Activated naive CD4-positive, alpha-beta T cell treated with anti-CD3 and anti-CD28 coated beads, Interleukin-2, amount 10 ng/mL, durations not matched to agents 7 days and 5 days (primary cell): ENCODE measurements around the gene RBM19.

ENCODE experiments used
- CTCF ChIA-PET: fragments of 350-600 bp; sonication (Branson Sonifier 250); formaldehyde crosslinking; loops from one replicate; lab custom pipeline; 2021; ENCODE audit warnings: antibody characterized with exemption; lab: Charles Lee
- DNase-seq: peaks from one replicate; pipeline ENCODE4 v3.0.0-alpha.2; 2020
- H3K27ac Mint-ChIP-seq: one replicate; pipeline ENCODE4 v1.8.0; 2021; ENCODE audit warnings: mild to moderate bottlenecking, moderate library complexity, mixed read lengths
- H3K27me3 Mint-ChIP-seq: one replicate; pipeline ENCODE4 v1.8.0; 2021; ENCODE audit warnings: mild to moderate bottlenecking, mixed read lengths
- H3K36me3 Mint-ChIP-seq: one replicate; pipeline ENCODE4 v1.8.0; 2021; ENCODE audit warnings: mixed read lengths
- H3K4me1 Mint-ChIP-seq: one replicate; pipeline ENCODE4 v1.8.0; 2021; ENCODE audit warnings: mixed read lengths
- H3K4me3 Mint-ChIP-seq: one replicate; pipeline ENCODE4 v1.8.0; 2021; ENCODE audit warnings: mild to moderate bottlenecking, moderate library complexity, mixed read lengths
- H3K9me3 Mint-ChIP-seq: one replicate; pipeline ENCODE4 v1.8.0; 2021; ENCODE audit warnings: mixed read lengths

RBM19 gene

DNA sequence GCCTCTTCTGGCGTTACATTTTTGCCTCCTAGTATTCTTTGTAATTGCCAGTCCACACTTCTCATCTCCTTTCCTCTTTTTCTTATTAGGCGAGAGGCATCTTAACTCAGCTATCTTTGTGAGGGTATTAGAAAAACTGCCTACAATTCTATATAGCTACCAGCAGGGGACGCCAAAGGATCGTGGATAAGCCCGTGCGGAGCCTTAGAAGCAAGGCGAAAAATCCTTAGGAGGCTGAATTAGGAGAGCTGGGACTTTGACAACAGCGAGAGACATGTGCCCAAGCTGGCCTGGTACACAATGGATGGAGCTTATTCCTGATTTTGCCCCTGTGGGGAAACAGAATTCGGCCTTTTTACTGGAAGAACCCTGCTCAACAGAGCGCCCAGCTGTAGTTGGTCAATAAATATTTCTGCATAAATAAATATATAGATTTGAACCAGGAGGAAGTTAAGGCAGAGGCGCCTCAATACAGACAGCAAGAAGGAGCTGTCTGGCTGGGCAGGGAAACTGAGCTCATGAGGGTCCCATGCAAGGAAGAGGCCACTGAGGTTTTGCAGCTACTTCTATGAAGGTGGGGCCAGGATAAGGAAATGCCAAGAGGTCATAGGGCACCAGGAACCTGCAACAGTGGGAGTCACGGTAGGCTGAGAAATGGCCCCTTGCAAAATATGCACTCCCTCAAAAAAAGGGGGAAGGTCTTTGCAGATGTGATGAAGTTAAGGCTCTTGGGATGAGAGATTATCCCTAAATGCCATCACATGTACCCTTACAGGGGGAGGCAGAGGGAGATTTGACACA is 14.6 kb upstream of the RBM19 start:
- DNase-seq: peak; percentile 56
- H3K36me3 Mint-ChIP-seq: no peaks in the 10 kb centered on the region
- H3K4me3 Mint-ChIP-seq: no peak overlapping the region
- peaks cover 17% of the 10 kb centered on the region for H3K27me3 Mint-ChIP-seq
- CTCF ChIA-PET: interaction anchor here (0.5 to 2.4 kb wide), 16 partner anchors 9 to 1937 kb away, joined by 3 to 36 read pairs (median 4); partner anchors contain the start of gene RBM19
- H3K9me3 Mint-ChIP-seq: no peaks in the 10 kb centered on the region
- no peaks in the 10 kb centered on the region for H3K4me1 Mint-ChIP-seq
- H3K27ac Mint-ChIP-seq: no peak overlapping the region

DNA sequence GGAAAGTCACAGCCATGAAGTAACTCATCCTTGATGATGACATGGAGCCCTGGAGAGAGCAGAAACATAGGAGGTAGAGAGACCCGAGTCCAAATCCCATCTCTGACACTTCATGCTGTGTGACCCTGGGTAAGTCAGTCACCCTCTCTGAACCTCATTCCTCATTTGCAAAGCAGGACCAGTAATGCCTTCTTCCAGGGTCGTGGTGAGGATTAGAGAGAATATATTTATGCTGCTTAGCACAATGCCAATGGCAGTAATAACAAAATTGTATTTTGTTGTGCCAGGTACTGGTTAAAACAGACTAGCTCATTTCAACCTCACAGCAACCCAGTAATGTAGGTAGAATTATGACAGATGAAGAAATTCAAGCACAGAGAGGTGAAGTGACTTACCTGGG is 13.9 kb upstream of the RBM19 start:
- DNase-seq: no peak
- no peaks in the 10 kb centered on the region for H3K9me3 Mint-ChIP-seq
- peaks cover 18% of the 10 kb centered on the region for H3K27me3 Mint-ChIP-seq
- H3K4me1 Mint-ChIP-seq: no peaks in the 10 kb centered on the region
- H3K27ac Mint-ChIP-seq: no peak overlapping the region
- CTCF ChIA-PET: interaction anchor here (0.5 to 2.4 kb wide), 14 partner anchors 8 to 1938 kb away, joined by 3 to 36 read pairs (median 4); partner anchors contain the start of gene RBM19
- H3K4me3 Mint-ChIP-seq: no peak overlapping the region
- H3K36me3 Mint-ChIP-seq: no peaks in the 10 kb centered on the region

DNA sequence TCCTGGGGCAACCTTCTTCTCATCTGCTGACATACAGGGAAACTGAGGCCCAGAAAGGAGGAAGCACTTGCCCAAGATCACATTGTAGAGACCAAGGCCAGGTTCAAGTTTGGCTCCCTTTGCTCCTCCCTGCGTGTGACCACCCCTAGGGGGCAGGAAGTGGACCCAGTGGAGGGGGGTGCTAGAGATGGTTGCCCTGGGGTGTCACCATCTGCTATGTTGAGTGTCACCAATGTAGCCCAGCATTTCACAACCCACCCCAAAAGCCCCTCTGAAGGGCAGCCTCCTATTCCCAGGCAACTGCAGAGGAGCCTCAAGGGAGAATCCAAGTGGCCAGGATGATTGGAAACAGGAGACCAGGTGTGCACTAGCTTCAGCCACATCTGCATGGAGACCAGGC is 12.0 kb upstream of the RBM19 start:
- Mint-ChIP-seq H3K4me3 (no peak overlapping the region), H3K9me3 (no peaks in the 10 kb centered on the region), H3K27ac (no peak overlapping the region), H3K4me1 (no peaks in the 10 kb centered on the region), H3K36me3 (no peaks in the 10 kb centered on the region), H3K27me3 (peaks cover 30% of the 10 kb centered on the region)
- CTCF ChIA-PET: interaction anchor here (1.3 kb wide), 1 partner anchor 530 kb away, joined by 4 read pairs; no protein-coding TSS in a partner anchor
- no peak for DNase-seq

DNA sequence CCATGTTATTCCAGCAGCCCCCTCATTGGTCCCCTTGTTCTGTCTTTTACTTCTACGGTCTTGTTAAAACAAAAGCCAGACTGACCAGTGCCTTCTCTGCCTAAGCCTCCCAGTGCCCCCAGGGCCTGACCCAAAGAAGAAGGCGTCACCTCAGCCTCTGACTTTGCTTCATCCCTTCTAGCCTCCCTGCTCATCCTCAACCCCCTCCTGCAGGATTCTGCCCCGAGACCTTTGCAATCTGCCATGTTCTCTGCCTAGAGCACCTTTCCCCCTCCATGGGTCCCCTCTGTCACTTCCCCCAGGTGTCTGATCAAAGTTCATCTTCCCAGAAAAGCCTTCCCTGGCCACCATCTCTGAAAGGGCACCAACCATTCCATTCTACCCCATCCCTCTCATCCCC is 7.9 kb upstream of the RBM19 start:
- no peak overlapping the region for H3K27ac Mint-ChIP-seq
- CTCF ChIA-PET: no interaction called here
- no peak overlapping the region for H3K4me3 Mint-ChIP-seq
- no peaks in the 10 kb centered on the region for H3K9me3 Mint-ChIP-seq
- H3K27me3 Mint-ChIP-seq: peaks cover 28% of the 10 kb centered on the region
- H3K36me3 Mint-ChIP-seq: no peaks in the 10 kb centered on the region
- no peak for DNase-seq
- no peaks in the 10 kb centered on the region for H3K4me1 Mint-ChIP-seq

DNA sequence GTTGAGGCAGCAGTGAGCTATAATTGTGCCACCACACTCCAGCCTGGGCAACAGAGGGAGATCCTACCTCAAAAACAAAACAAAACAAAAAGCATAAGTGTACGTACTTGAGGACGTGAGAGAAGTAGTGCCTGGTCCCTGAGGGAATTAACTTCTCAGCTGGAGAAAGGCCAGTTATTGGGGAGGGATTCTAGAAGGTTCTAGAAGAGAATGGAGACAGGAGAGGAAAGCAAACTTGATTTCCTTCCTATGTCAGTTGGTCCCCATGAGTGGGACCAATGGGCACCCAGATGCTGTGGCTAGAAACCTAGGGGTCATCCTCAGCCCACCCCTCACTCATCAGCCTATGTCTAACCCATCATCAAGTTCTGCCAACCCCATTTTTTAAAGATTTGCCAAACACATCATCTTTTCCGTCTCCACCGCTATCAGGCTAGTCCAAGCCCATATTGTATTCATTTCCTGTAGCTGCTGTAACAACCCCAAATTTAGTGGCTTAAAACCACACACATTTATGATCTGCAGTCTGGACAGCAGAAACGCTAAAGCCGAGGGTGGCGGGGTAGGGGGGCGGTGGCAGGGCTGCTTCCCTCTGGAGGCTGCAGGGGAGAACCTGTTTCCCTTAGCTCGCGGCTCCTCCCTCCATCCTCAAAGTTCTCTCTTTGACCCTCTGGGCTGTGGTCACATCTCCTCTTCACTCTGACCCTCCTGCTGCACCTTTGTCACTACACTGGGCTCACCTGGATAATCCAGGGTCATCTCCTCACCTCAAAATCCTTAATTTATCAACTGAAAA is 7.2 kb upstream of the RBM19 start:
- no peak for DNase-seq
- Mint-ChIP-seq H3K27me3 (peaks cover 26% of the 10 kb centered on the region), H3K4me1 (no peaks in the 10 kb centered on the region), H3K9me3 (no peaks in the 10 kb centered on the region), H3K36me3 (no peaks in the 10 kb centered on the region), H3K4me3 (no peak overlapping the region), H3K27ac (no peak overlapping the region)
- CTCF ChIA-PET: interaction anchor here (0.5 kb wide), 1 partner anchor 13 kb away, joined by 3 read pairs; no protein-coding TSS in a partner anchor

DNA sequence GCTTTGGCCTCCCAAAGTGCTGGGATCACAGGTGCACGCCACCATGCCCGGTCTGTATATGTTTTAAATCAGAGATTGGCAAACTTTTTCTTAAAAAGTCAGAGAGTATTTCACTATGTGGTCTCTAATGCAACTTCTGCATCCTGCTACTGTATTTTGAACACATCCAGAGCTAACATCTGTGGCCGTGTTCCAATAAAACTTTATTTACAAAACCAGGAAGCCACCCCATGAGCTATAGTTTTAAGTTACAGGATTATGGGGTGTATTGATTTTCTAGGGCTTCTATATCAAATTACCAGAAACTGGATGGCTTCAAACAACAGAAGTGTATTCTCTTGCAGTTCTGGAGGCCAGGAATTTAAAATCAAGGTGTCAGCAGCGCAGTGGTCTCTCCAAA is 5.3 kb upstream of the RBM19 start:
- Mint-ChIP-seq H3K4me1 (peaks cover 10% of the 10 kb centered on the region), H3K36me3 (no peaks in the 10 kb centered on the region), H3K4me3 (no peak overlapping the region), H3K27ac (no peak overlapping the region), H3K27me3 (peaks cover 23% of the 10 kb centered on the region), H3K9me3 (no peaks in the 10 kb centered on the region)
- CTCF ChIA-PET: interaction anchor here (0.6 to 1.9 kb wide), 2 partner anchors 9 to 445 kb away, joined by 4 to 6 read pairs; no protein-coding TSS in a partner anchor
- no peak for DNase-seq

DNA sequence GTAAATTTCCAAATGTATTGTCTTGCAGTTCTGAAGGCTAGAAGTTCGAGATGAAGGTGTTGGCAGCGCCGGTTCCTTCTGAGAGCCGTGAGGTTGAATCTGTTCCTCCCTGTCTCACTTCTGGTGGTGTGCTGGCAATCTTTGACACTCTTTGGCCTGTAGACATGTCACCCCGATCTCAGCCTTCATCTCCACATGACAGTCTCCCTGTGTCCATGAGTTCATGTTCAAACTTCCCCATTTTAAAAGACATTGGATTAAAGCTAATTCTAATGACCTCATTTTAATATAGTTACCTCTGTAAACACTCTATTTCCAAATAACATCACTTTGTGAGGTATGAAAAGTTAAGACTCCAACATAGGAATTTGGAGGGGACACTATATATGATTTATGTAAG is 4.1 kb upstream of the RBM19 start:
- Mint-ChIP-seq H3K4me1 (peaks cover 19% of the 10 kb centered on the region), H3K36me3 (peaks cover 3% of the 10 kb centered on the region), H3K9me3 (no peaks in the 10 kb centered on the region), H3K27ac (no peak overlapping the region), H3K27me3 (peaks cover 23% of the 10 kb centered on the region), H3K4me3 (no peak overlapping the region)
- DNase-seq: no peak
- CTCF ChIA-PET: interaction anchor here (1.4 kb wide), 1 partner anchor 10 kb away, joined by 4 read pairs; no protein-coding TSS in a partner anchor

DNA sequence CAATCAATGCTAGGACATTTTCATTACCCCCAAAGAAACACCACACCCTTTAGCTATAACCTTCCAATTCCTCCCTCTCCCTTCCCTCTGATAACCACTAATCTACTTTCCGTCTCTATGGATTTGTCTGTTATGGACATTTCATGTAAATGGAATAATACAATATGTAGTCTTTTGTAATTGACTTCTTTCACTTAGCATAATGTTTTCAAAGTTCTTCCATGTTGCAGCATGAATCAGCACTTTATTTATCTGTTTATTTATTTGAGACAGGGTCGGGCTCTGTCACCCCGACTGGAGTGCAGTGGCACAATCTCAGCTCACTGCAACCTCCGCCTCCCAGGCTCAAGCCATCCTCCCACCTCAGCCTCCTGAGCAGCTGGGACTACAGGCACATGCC is 1.2 kb upstream of the RBM19 start:
- Mint-ChIP-seq H3K36me3 (peaks cover 11% of the 10 kb centered on the region), H3K27ac (no peak overlapping the region), H3K27me3 (no peaks in the 10 kb centered on the region), H3K9me3 (no peaks in the 10 kb centered on the region), H3K4me1 (peaks cover 45% of the 10 kb centered on the region), H3K4me3 (no peak overlapping the region)
- no peak for DNase-seq
- CTCF ChIA-PET: interaction anchor here (1.1 to 1.7 kb wide), 2 partner anchors 14 to 542 kb away, joined by 8 to 11 read pairs; no protein-coding TSS in a partner anchor

DNA sequence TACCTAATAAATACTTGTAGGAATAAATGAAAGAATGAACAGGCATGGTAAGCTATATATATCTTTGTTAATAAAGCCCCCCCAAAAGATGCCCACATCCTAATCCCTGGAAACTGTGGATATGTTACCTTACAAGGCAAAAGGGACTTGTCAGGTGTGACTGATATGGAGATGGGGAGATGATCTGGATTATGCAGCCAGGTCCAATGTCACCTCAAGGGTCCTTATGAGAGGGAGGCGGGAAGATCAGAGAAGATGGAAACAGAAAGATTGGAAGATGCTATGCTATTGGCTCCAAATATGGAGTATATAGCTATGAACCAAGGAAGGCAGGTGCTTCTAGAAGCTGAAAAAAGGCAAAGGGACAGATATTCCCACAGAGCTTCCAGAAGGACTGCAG is 3.4 kb downstream of the RBM19 start:
- Mint-ChIP-seq H3K27me3 (no peaks in the 10 kb centered on the region), H3K4me3 (no peak overlapping the region), H3K27ac (peak overlapping the region; percentile 91), H3K4me1 (peaks cover 59% of the 10 kb centered on the region), H3K36me3 (peaks cover 33% of the 10 kb centered on the region), H3K9me3 (no peaks in the 10 kb centered on the region)
- DNase-seq: no peak
- CTCF ChIA-PET: no interaction called here

DNA sequence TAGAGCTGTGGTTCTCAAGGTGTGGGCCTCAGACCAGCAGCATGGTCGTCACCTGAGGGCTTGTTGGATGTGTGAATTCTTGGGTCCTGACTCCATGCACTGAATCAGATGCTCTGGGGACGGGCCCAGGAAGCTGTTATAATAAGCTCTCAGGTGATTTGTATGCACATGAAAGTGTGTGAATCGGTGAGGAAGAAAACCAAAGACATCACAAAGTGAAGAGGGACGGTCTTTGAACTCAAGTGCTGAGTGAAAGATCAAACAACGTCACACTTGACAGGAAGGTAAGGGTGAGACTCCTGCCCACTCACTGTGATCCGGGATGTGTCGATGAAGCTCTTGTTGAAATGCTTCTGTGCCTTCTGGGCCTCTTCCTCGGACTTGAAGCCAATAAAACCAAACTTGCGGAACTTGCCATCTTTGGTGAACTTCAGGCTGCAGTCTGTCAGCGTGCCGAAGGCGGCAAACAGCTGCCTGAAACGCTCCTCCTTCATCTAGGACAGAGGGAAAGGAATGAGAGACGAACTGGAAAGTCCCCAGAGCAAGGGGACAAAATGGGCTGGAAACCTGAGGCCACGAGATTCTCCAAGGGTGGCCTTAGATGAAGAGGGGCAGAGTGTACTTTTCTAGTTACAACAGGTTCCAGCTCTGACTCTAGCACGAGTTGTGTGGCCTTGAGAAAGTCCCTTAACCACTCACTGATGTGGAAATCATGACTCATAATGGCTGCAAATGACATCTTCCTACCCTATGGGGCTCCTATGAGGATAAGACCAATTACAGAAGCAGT is 4.0 kb downstream of the RBM19 start:
- peak; percentile 25 for DNase-seq
- Mint-ChIP-seq H3K9me3 (no peaks in the 10 kb centered on the region), H3K4me3 (no peak overlapping the region), H3K27ac (peak overlapping the region; percentile 91), H3K36me3 (peaks cover 34% of the 10 kb centered on the region), H3K27me3 (no peaks in the 10 kb centered on the region), H3K4me1 (peaks cover 56% of the 10 kb centered on the region)
- CTCF ChIA-PET: no interaction called here

DNA sequence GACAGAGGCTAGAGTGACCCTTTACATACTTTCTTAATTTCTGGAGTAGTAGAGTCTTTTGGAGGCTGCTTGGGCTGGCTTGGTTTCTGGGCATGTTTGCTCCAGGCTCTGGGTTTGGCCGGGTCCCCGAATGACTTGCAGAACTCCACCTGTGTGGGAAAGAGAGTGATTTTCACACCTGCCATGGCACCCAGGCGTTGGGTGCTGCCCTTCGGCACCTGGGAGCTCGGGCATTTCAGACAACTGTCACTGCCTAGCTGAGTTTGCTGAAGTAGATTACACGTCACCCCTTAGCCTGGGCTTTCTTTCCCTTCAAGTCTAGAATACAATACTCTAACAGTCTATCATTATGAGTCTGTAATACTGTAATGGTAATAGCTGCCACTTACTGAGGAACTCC is 6.1 kb downstream of the RBM19 start:
- DNase-seq: no peak
- Mint-ChIP-seq H3K4me3 (no peak overlapping the region), H3K27me3 (no peaks in the 10 kb centered on the region), H3K27ac (no peak overlapping the region), H3K9me3 (no peaks in the 10 kb centered on the region), H3K36me3 (peaks cover 38% of the 10 kb centered on the region), H3K4me1 (peaks cover 38% of the 10 kb centered on the region)
- CTCF ChIA-PET: no interaction called here

DNA sequence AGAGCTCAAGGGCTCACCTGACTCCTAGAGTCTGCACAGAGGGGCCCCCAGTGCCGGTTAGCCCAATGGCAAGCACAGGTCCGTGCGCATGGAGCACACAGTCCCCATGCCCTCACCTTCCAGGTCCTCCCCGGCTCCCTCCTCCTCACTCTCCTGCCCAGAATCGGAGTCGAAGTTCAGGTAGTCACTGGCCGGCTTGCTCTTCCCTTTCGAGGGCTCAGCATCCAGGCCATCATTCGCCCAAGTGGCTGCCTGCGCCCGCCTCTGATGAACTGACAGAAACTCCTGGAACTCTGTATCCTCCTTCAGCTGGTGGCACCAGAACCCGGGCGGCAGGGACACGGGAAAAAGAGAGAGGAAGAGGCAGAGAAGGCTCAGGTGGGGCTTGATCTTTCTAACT is 7.0 kb downstream of the RBM19 start:
- Mint-ChIP-seq H3K4me3 (no peak overlapping the region), H3K9me3 (no peaks in the 10 kb centered on the region), H3K4me1 (peaks cover 30% of the 10 kb centered on the region), H3K36me3 (peaks cover 40% of the 10 kb centered on the region), H3K27me3 (no peaks in the 10 kb centered on the region), H3K27ac (no peak overlapping the region)
- CTCF ChIA-PET: no interaction called here
- no peak for DNase-seq

DNA sequence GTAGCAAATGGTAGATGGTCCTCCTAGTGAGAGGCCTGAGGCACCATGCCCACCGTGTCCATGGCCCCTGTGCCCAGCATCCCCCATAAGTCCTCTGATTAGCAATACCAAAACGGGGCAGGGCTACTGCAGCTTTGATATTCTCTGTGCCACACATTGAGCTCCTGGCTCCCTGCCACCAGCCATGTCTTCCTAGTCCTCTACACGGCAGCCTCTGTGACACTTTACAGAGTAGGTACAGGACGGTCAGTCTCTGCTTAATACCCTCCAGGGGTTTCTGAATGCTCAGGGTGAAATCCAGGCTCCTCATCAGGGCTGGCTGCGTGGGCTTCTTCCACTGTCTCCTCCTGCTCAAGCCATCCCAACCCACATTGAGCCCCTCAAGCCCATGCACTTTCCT is 8.0 kb downstream of the RBM19 start:
- H3K36me3 Mint-ChIP-seq: peaks cover 38% of the 10 kb centered on the region
- H3K4me1 Mint-ChIP-seq: peaks cover 21% of the 10 kb centered on the region
- no peaks in the 10 kb centered on the region for H3K9me3 Mint-ChIP-seq
- CTCF ChIA-PET: no interaction called here
- no peak overlapping the region for H3K27ac Mint-ChIP-seq
- no peak for DNase-seq
- H3K4me3 Mint-ChIP-seq: no peak overlapping the region
- no peaks in the 10 kb centered on the region for H3K27me3 Mint-ChIP-seq

DNA sequence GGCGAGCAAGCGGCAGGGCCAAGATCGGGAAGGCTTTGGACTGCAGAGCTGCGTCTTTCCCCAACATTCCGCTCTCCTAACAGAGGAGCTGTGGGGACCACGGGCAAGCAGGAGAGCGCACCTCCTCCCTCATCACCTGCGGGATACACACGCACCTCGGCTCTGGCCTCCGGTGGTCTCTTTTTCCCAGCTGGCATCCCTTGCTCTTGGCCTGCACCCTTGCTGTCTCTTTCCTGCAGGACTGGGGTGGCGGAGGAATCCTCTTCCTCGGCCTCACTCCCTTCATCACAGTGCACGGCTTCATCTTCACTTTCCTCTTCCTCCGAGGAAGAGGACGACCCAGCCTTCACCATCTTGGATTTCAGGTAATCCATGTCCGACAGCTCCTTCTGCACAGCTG is 8.5 kb downstream of the RBM19 start:
- DNase-seq: no peak
- H3K9me3 Mint-ChIP-seq: no peaks in the 10 kb centered on the region
- no peaks in the 10 kb centered on the region for H3K27me3 Mint-ChIP-seq
- no peak overlapping the region for H3K27ac Mint-ChIP-seq
- H3K36me3 Mint-ChIP-seq: peaks cover 38% of the 10 kb centered on the region
- peaks cover 16% of the 10 kb centered on the region for H3K4me1 Mint-ChIP-seq
- H3K4me3 Mint-ChIP-seq: no peak overlapping the region
- CTCF ChIA-PET: no interaction called here
